Gastrocnemius medialis (tissue), 4 donors: Measurements from ENCODE around the gene E2F3.

Experiments
- CTCF ChIP-seq, 5 experiments: fragments of 450-650 bp in 3 of 5; fragments of 200-600 bp in 2 of 5; sonication (generic) in 2 of 5; IDR thresholded peaks in 4 of 5; conservative IDR thresholded peaks in 1 of 5; 1 replicate in 4 of 5; 2 replicates in 1 of 5; pipeline ENCODE4 v1.5.1; 2016 to 2019; ENCODE audit warnings: antibody characterized with exemption in 5 of 5, mild to moderate bottlenecking in 3 of 5, moderate library complexity in 3 of 5
- POLR2A ChIP-seq, 2 donors: fragments of 450-650 bp; IDR thresholded peaks; one replicate each; pipeline ENCODE4 v1.6.1; 2017; ENCODE audit warnings: antibody characterized with exemption in 2 of 2, mild to moderate bottlenecking in 2 of 2, moderate library complexity in 2 of 2

- no peak for TF ChIP-seq CTCF (IDR thresholded peaks at IDR 0.05 in 4 of 5, conservative IDR thresholded peaks at IDR 0.05 in 1 of 5)
- no peak for TF ChIP-seq POLR2A (IDR thresholded peaks at IDR 0.05)
Measured at GRCh38 chr6:20476501-20477043, 74.9 kb downstream of the E2F3 start.
